A549 (cell line): ENCODE results near the gene GRIA1. TPM values are rescaled to one million over a fixed set of nuclear protein-coding genes. Genes with fewer than 3 reads are reported as not detected.

Experiments used
- ATAC-seq, 2 experiments: fragments of 200-7000 bp in 1 of 2; fragments of >200 bp in 1 of 2; cut with Nextera tagmentation in 1 of 2; cut with Tn5 transposase in 1 of 2; 3 replicates each; pipeline versions ENCODE4 v1.8.0 to v1.9.1; 2018 to 2020; ENCODE audit warnings: mild to moderate bottlenecking in 1 of 2, moderate library complexity in 1 of 2
- CTCF ChIA-PET: fragments of 300-600 bp; sonication (Branson Sonifier 250); formaldehyde crosslinking; extraction: SDS; loops from one replicate; lab custom pipeline; 2021; ENCODE audit warnings: antibody characterized with exemption, inconsistent platforms; lab: Yijun Ruan, JAX
- POLR2A ChIA-PET: fragments of 350-600 bp; formaldehyde crosslinking; extraction: SDS; loops from one replicate; lab custom pipeline; 2021; ENCODE audit warnings: antibody characterized with exemption, inconsistent platforms; lab: Yijun Ruan, JAX
- DNase-seq, 2 experiments: peaks; one replicate each; pipeline versions ENCODE4 v3.0.0 to v3.0.0-alpha.2; 2011 to 2016; ENCODE audit warnings: low read depth in 1 of 2, low spot score in 1 of 2
- FAIRE-seq: peaks from 2 replicates; lab custom pipeline; 2011; peaks lifted over from hg19 to GRCh38; lab: Jason Lieb, UNC
- H3K27ac ChIP-seq, 2 experiments: fragments of >200 bp; sonication (Bioruptor Twin); formaldehyde crosslinking; 3 replicates each; pipeline ENCODE4 v1.5.1; 2016 to 2017
- H3K4me1 ChIP-seq: fragments of >200 bp; sonication (Bioruptor Twin); formaldehyde crosslinking; 3 replicates; pipeline ENCODE4 v1.6.1; 2016
- H3K4me2 ChIP-seq: fragments of >200 bp; sonication (Bioruptor Twin); formaldehyde crosslinking; 3 replicates; pipeline ENCODE4 v1.6.1; 2016
- H3K4me3 ChIP-seq: fragments of >200 bp; sonication (Bioruptor Twin); formaldehyde crosslinking; 3 replicates; pipeline ENCODE4 v1.5.1; 2016
- H3K9me3 ChIP-seq: fragments of >200 bp; sonication (Bioruptor Twin); formaldehyde crosslinking; 3 replicates; pipeline ENCODE4 v1.6.1; 2016
- BCL3 ChIP-seq: fragments of >200 bp; sonication (Bioruptor Twin); formaldehyde crosslinking; IDR thresholded peaks from 3 replicates; pipeline ENCODE4 v1.6.1; 2016
- BHLHE40 ChIP-seq: IDR thresholded peaks from 2 replicates; pipeline ENCODE4 v1.6.1; 2012; ENCODE audit warnings: low read depth, low read length, inconsistent platforms
- CBX2 ChIP-seq: fragments of 200-600 bp; sonication (generic); IDR thresholded peaks from 2 replicates; pipeline ENCODE4 v1.6.1; 2016; ENCODE audit warnings: low read depth, mild to moderate bottlenecking, borderline replicate concordance
- CEBPB ChIP-seq, 2 experiments: fragments of >200 bp in 1 of 2; sonication (Bioruptor Twin) in 1 of 2; formaldehyde crosslinking in 1 of 2; IDR thresholded peaks; 2 replicates each; pipeline ENCODE4 v1.6.1; 2012 to 2016
- CHD4 ChIP-seq: fragments of 200-600 bp; sonication (generic); IDR thresholded peaks from 2 replicates; pipeline ENCODE4 v1.6.1; 2016; ENCODE audit warnings: antibody characterized with exemption, mild to moderate bottlenecking, borderline replicate concordance
- E2F6 ChIP-seq: IDR thresholded peaks from 2 replicates; pipeline ENCODE4 v1.6.1; 2012; ENCODE audit warnings: low read depth, borderline replicate concordance
- EHF ChIP-seq: fragments of 250-450 bp; sonication (Bioruptor Pico); IDR thresholded peaks from 2 replicates; pipeline ENCODE4 v1.5.0; 2020; ENCODE audit warnings: mild to moderate bottlenecking
- ELK1 ChIP-seq: fragments of 150-350 bp; IDR thresholded peaks from 2 replicates; pipeline ENCODE4 v1.6.1; 2014; ENCODE audit warnings: low read depth, mild to moderate bottlenecking, low read length
- FOSB ChIP-seq: fragments of 250-450 bp; sonication (Bioruptor Pico); IDR thresholded peaks from 2 replicates; pipeline ENCODE4 v1.5.0; 2020; ENCODE audit warnings: mild to moderate bottlenecking, moderate library complexity
- FOSL2 ChIP-seq, 2 experiments: fragments of 450-650 bp in 1 of 2; fragments of >200 bp in 1 of 2; sonication (Bioruptor Twin) in 1 of 2; formaldehyde crosslinking; IDR thresholded peaks; 2 replicates each; pipeline versions ENCODE4 v1.5.0 to v1.6.1; 2016 to 2020; ENCODE audit warnings: mild to moderate bottlenecking in 1 of 2, moderate library complexity in 1 of 2
- HES2 ChIP-seq: fragments of >200 bp; sonication (Bioruptor Twin); formaldehyde crosslinking; IDR thresholded peaks from 2 replicates; pipeline ENCODE4 v1.6.1; 2016
- HMGXB4 ChIP-seq: fragments of 250-450 bp; sonication (Bioruptor Pico); IDR thresholded peaks from 2 replicates; pipeline ENCODE4 v1.5.0; 2021; ENCODE audit warnings: mild to moderate bottlenecking, moderate library complexity, borderline replicate concordance
- JUN ChIP-seq, 2 experiments: fragments of >200 bp; sonication (Bioruptor Twin); formaldehyde crosslinking; IDR thresholded peaks; 2 replicates in 1 of 2; 3 replicates in 1 of 2; pipeline ENCODE4 v1.6.1; 2016 to 2017
- KDM5A ChIP-seq: fragments of 200-600 bp; sonication (generic); IDR thresholded peaks from 2 replicates; pipeline ENCODE4 v1.6.1; 2016; ENCODE audit warnings: antibody characterized with exemption, mild to moderate bottlenecking
- NFE2L2 ChIP-seq: fragments of 150-350 bp; conservative IDR thresholded peaks from 2 replicates; pipeline ENCODE4 v1.6.1; 2014; ENCODE audit warnings: low read length
- NPAS2 ChIP-seq: fragments of 250-450 bp; sonication (Bioruptor Pico); IDR thresholded peaks from 2 replicates; pipeline ENCODE4 v1.8.0; 2022; ENCODE audit warnings: mild to moderate bottlenecking, moderate library complexity, borderline replicate concordance
- NR3C1 ChIP-seq: fragments of >200 bp; sonication (Bioruptor Twin); formaldehyde crosslinking; IDR thresholded peaks from 3 replicates; pipeline ENCODE4 v1.6.1; 2017
- PBX3 ChIP-seq: IDR thresholded peaks from 2 replicates; pipeline ENCODE4 v1.6.1; 2012
- RAD21 ChIP-seq, 2 experiments: fragments of >200 bp in 1 of 2; sonication (Bioruptor Twin) in 1 of 2; formaldehyde crosslinking in 1 of 2; IDR thresholded peaks in 1 of 2; conservative IDR thresholded peaks in 1 of 2; 2 replicates in 1 of 2; 3 replicates in 1 of 2; pipeline ENCODE4 v1.6.1; 2012 to 2018; ENCODE audit warnings: inconsistent platforms in 1 of 2
- RCOR1 ChIP-seq: fragments of 150-350 bp; IDR thresholded peaks from 2 replicates; pipeline ENCODE4 v1.6.1; 2014; ENCODE audit warnings: antibody characterized with exemption, low read length, low read depth
- RNF2 ChIP-seq: fragments of 200-600 bp; sonication (generic); IDR thresholded peaks from 2 replicates; pipeline ENCODE4 v1.6.1; 2016; ENCODE audit warnings: low read depth, mild to moderate bottlenecking, antibody characterized with exemption, moderate library complexity, borderline replicate concordance
- SREBF2 ChIP-seq: fragments of 450-650 bp; IDR thresholded peaks from 2 replicates; pipeline ENCODE4 v1.6.1; 2014; ENCODE audit warnings: mild to moderate bottlenecking, moderate library complexity
- ZSCAN20 ChIP-seq: fragments of 250-450 bp; sonication (Bioruptor Pico); IDR thresholded peaks from 2 replicates; pipeline ENCODE4 v1.8.0; 2022; ENCODE audit warnings: mild to moderate bottlenecking, moderate library complexity
- WGBS: methylation state at CpG from one replicate; pipeline ENCODE4 v1.1.6; 2017; ENCODE audit errors: missing lambda C conversion rate; 5-methylcytosine and 5-hydroxymethylcytosine counted together
- polyA plus RNA-seq, 4 experiments: library from polyadenylated mRNA; depleted of rRNA in 3 of 4; stranded (reverse); fragments of >200 nt; fragmentation: RNase III in 1 of 4; extraction: RNeasy Plus Mini Kit Qiagen cat#74134 plus additional on column Dnase treatment in 1 of 4; gene quantifications; 2 replicates in 3 of 4; 3 replicates in 1 of 4; pipeline ENCODE4 v1.2.3, GENCODE V29; 2011 to 2017

GRIA1 gene
- polyA plus RNA-seq, 2 of the 4 experiments (the other 2 are of a cell fraction): not detected

GRCh38 chr5:153813901-153814300 is 323.4 kb downstream of the GRIA1 start:
- Histone ChIP-seq H3K9me3 (no peaks in the 10 kb centered on the region), H3K4me1 (no peaks in the 10 kb centered on the region), H3K4me3 (no peak overlapping the region), H3K27ac (no peak overlapping the region), H3K4me2 (no peak overlapping the region)
- no peak for ATAC-seq
- ChIA-PET CTCF (no interaction called here), POLR2A (no interaction called here)
- no peak for FAIRE-seq
- WGBS: 2% methylated on average over 4 of the region's 4 CpGs
- DNase-seq: no peak
- TF ChIP-seq KDM5A (no peak), CBX2 (no peak), ZSCAN20 (CRISPR knock-in tag) (no peak), ELK1 (no peak), HES2 (no peak), BCL3 (no peak), PBX3 (no peak), EHF (no peak), SREBF2 (no peak), RAD21 (conservative IDR thresholded peaks at IDR 0.05 in 1 of 2, IDR thresholded peaks at IDR 0.05 in 1 of 2) (no peak), NR3C1 (no peak), CEBPB (IDR thresholded peaks at IDR 0.05) (no peak), JUN (IDR thresholded peaks at IDR 0.05) (no peak), CHD4 (no peak), NFE2L2 (no peak)

GRCh38 chr5:153816870-153817269 is 326.4 kb downstream of the GRIA1 start:
- ChIA-PET CTCF (interaction anchor here (0.7 kb wide), 1 partner anchor 14 kb away, joined by 3 read pairs; no protein-coding TSS in a partner anchor), POLR2A (no interaction called here)
- TF ChIP-seq FOSL2 (IDR thresholded peaks at IDR 0.05) (no peak), FOSL2 (CRISPR knock-in tag; IDR thresholded peaks at IDR 0.05) (no peak), RNF2 (no peak), HMGXB4 (CRISPR knock-in tag) (no peak), RCOR1 (no peak), ELK1 (no peak), BHLHE40 (no peak), E2F6 (no peak), NPAS2 (CRISPR knock-in tag) (no peak), FOSB (CRISPR knock-in tag) (no peak)
- ATAC-seq: no peak
- no peak overlapping the region for H3K27ac ChIP-seq
- H3K4me1 ChIP-seq: no peaks in the 10 kb centered on the region
- H3K4me2 ChIP-seq: no peak overlapping the region
- H3K9me3 ChIP-seq: no peaks in the 10 kb centered on the region
- H3K4me3 ChIP-seq: no peak overlapping the region
- 0% methylated on average over 2 of the region's 2 CpGs for WGBS
- DNase-seq: no peak
- no peak for FAIRE-seq
